ENCODE results near the gene CDC42BPB. TPM values are rescaled to one million over a fixed set of nuclear protein-coding genes. Genes with fewer than 3 reads are reported as not detected.

The CDC42BPB gene
- total RNA-seq, 1 experiment from 2014 or later, result 96.9 TPM

- CTCF ChIA-PET, result interaction anchor here (0.6 to 3.8 kb wide), 8 partner anchors 12 to 409 kb away, joined by 3 to 22 read pairs (median 4); partner anchors contain the start of gene TNFAIP2
- DNase-seq (ENCODE audit: low spot score) (peak; percentile 16), ATAC-seq (no peak)
- H3K27ac Mint-ChIP-seq, result no peak overlapping the region
- H3K36me3 Mint-ChIP-seq, result no peaks in the 10 kb centered on the region
- no peak overlapping the region for H3K4me3 Mint-ChIP-seq
- H3K9me3 Mint-ChIP-seq, result no peaks in the 10 kb centered on the region
- peaks cover 12% of the 10 kb centered on the region for H3K4me1 Mint-ChIP-seq
- POLR2A ChIA-PET, result interaction anchor here (0.5 kb wide), 1 partner anchor 527 kb away, joined by 3 read pairs; no protein-coding TSS in a partner anchor
- H3K27me3 Mint-ChIP-seq (ENCODE audit: low read depth), result peaks cover 29% of the 10 kb centered on the region
- no peak for TF ChIP-seq STAT6 (CRISPR knock-in tag; conservative IDR thresholded peaks at IDR 0.05; ENCODE audit: low read depth)
- no peak for TF ChIP-seq ZNF121 (CRISPR knock-in tag; IDR thresholded peaks at IDR 0.05)
- no peak for TF ChIP-seq ATF2 (CRISPR knock-in tag; IDR thresholded peaks at IDR 0.05; ENCODE audit: borderline replicate concordance, low read depth)
- no peak for TF ChIP-seq NR2C2 (CRISPR knock-in tag; IDR thresholded peaks at IDR 0.05)
- no peak for TF ChIP-seq ZNF416 (CRISPR knock-in tag; IDR thresholded peaks at IDR 0.05)
- no peak for TF ChIP-seq KAT7 (CRISPR knock-in tag; IDR thresholded peaks at IDR 0.05; ENCODE audit: borderline replicate concordance)
- no peak for TF ChIP-seq NFYB (CRISPR knock-in tag; conservative IDR thresholded peaks at IDR 0.05; ENCODE audit: low read depth)
- TF ChIP-seq GRHL2 (CRISPR knock-in tag; IDR thresholded peaks at IDR 0.05; ENCODE audit: insufficient replicate concordance, severe bottlenecking), result no peak
- no peak for TF ChIP-seq ZBTB43 (CRISPR knock-in tag; IDR thresholded peaks at IDR 0.05)
Observed at GRCh38 chr14:103097994-103098957, 40.9 kb upstream of the CDC42BPB start.

GRCh38 chr14:103097244-103097993 lies 40.1 kb upstream of the CDC42BPB start:
- peaks cover 20% of the 10 kb centered on the region for H3K27me3 Mint-ChIP-seq (ENCODE audit: low read depth)
- no peaks in the 10 kb centered on the region for H3K9me3 Mint-ChIP-seq
- H3K4me1 Mint-ChIP-seq, result peaks cover 12% of the 10 kb centered on the region
- ChIA-PET CTCF (interaction anchor here (0.8 to 3.9 kb wide), 9 partner anchors 8 to 92 kb away, joined by 4 to 65 read pairs (median 6); partner anchors contain the start of gene TNFAIP2), POLR2A (no interaction called here)
- no peaks in the 10 kb centered on the region for H3K36me3 Mint-ChIP-seq
- H3K4me3 Mint-ChIP-seq, result no peak overlapping the region
- ATAC-seq (no peak), DNase-seq (ENCODE audit: low spot score) (no peak)
- H3K27ac Mint-ChIP-seq, result no peak overlapping the region
- no peak for TF ChIP-seq PRRX2 (CRISPR knock-in tag; IDR thresholded peaks at IDR 0.05)
- TF ChIP-seq CTCF (IDR thresholded peaks at IDR 0.05), result no peak
- no peak for TF ChIP-seq EMX1 (CRISPR knock-in tag; IDR thresholded peaks at IDR 0.05)
- no peak for TF ChIP-seq ZBTB21 (CRISPR knock-in tag; IDR thresholded peaks at IDR 0.05; ENCODE audit: borderline replicate concordance)
- TF ChIP-seq HMGA2 (CRISPR knock-in tag; IDR thresholded peaks at IDR 0.05), result no peak
- no peak for TF ChIP-seq CBFB (CRISPR knock-in tag; IDR thresholded peaks at IDR 0.05; ENCODE audit: low read depth)
- no peak for TF ChIP-seq SOX15 (CRISPR knock-in tag; IDR thresholded peaks at IDR 0.05)
- no peak for TF ChIP-seq KAT7 (CRISPR knock-in tag; IDR thresholded peaks at IDR 0.05; ENCODE audit: borderline replicate concordance)
- no peak for TF ChIP-seq TEAD4 (CRISPR knock-in tag; IDR thresholded peaks at IDR 0.05)
- TF ChIP-seq ZNF263 (CRISPR knock-in tag; IDR thresholded peaks at IDR 0.05; ENCODE audit: low read depth), result no peak
- TF ChIP-seq STAT6 (CRISPR knock-in tag; conservative IDR thresholded peaks at IDR 0.05; ENCODE audit: low read depth), result no peak
- TF ChIP-seq NR2C2 (CRISPR knock-in tag; IDR thresholded peaks at IDR 0.05), result no peak
- no peak for TF ChIP-seq IRF1 (CRISPR knock-in tag; IDR thresholded peaks at IDR 0.05)

Data from WTC11 (cell line).